NCI-H2227 treated with DMSO at 0.1 percent for 48 hours (cell line): ENCODE measurements around the gene RBP5.
A peak's percentile ranks its signal among the peaks of the same experiment; 100 is the strongest.

Experiments
- DNase-seq: peaks from one replicate; lab custom pipeline; 2025; lab: John Stamatoyannopoulos, UW

The RBP5 gene

DNA sequence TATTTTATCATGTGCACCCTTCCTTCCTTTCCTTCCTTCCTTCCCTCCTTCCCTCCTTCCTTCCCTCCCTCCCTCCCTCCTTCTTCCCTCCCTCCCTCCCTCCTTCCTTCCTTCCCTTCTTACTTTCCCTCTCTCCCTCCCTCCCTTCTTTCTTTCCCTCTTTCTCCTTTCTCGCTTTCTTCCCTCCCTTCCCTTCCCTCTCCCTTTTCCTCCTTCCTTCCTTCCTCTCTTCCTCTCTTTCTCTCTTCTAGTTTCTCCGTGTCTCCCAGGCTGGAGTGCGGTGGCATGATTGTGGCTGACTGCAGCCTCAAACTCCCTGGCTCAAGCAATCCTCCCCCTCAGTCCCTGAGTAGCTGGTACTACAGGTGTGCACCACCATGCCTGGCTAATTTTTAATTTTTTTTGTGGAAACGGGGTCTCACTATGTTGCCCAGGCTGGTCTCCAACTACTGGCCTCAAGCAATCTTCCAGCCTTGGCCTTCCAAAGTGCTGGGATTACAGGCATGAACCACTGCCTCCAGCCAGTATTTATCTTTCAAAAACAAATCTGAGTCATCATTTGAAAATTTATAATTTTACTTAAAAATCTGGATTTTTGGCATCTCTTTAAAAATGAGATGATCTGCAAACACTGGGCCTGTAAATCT, 27.5 kb downstream of the RBP5 start:
- no peak for DNase-seq

DNA sequence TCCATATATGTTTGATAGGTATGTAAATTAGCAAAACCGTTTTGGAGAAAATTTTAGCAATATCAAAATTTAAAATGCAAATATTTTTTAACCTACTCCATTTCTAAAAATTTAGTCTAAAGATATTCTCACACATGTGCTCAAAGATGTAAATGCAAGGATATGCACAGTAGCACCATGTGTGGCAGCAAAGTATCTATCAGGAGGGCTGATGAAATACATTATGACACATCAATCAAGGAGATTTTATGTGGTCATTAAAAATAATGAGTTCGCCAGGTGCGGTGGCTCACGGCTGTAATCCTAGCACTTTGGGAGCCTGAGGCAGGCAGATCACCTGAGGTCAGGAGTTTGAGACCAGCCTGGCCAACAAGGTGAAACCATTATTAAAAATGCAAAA, 28.4 kb downstream of the RBP5 start:
- no peak for DNase-seq

DNA sequence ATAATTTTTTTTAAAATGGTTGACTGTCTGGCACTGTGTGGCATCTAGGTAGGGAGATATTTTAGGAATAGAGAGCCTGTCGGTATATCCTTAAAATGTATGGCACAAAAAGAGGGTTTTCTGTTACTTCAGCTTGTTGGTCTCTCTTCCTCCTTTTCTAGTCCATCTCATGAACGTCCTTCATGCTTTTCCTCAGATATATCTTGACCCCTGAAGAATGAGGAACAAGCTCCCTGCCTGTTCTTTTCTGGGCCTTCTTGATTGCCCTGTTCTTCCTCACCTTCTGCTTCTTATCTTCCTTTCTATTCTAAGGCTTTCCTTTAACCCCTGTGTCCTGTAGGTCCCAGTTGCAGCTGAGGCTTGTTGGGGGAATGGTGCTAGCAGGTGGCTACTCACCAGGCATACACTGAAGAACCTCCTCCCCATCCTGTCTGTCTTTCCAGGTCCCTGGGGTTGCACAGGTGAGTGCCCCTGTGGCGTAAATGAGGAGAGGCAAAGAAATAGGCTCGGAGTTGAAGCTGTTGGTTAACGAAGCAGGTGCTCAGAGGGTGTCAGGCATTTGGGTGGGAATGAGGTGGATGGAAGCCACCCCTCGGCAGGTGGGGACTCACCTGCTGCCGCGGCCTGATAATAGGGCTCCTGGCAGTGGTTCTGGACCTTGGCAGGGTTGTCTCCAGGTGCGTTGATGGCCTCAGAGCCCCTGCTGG, 29.2 kb downstream of the RBP5 start:
- DNase-seq = no peak

- no peak for DNase-seq
Measured at GRCh38 chr12:7096979-7097378, 31.7 kb downstream of the RBP5 start.

GRCh38 chr12:7096006-7096932, 32.4 kb downstream of the RBP5 start:
- DNase-seq = no peak

GRCh38 chr12:7093892-7094291, 34.8 kb downstream of the RBP5 start:
- DNase-seq = no peak

GRCh38 chr12:7093486-7093885, 35.2 kb downstream of the RBP5 start:
- no peak for DNase-seq

DNA sequence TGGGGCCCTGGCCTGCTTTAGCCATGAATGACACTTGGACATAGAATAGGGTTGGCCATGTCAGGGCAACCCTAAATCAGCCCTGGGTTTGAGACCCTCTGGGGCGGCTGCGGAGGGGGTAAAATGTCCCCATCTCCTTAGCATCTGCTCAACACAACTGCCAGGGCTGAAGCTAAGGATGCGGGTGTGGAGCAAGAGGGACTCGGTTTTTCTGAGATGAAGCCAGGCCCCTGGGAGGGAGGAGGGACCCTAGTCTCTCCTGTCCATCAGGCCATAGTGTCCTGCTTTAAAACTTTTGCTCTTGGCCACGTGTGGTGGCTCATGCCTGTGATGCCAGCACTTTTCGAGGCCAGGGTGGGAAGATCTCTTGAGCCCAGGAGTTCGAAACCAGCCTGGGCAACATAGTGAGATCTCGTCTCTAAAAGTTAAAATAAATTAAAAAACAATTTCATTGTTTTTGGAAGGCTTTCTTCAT, 35.7 kb downstream of the RBP5 start:
- DNase-seq = no peak

- DNase-seq = peak; percentile 12
Measured at GRCh38 chr12:7092229-7092985, 36.3 kb downstream of the RBP5 start, which contains the start of gene C1R. Gene C1R, minus strand, starts transcription at chr12:7092445. Its CDS starts 57 bp downstream, at chr12:7092388.

GRCh38 chr12:7091660-7092228, 36.9 kb downstream of the RBP5 start:
- DNase-seq = no peak

- DNase-seq = no peak
Measured at GRCh38 chr12:7091171-7091570, 37.5 kb downstream of the RBP5 start.

GRCh38 chr12:7090222-7090998, 38.3 kb downstream of the RBP5 start:
- DNase-seq = no peak

DNA sequence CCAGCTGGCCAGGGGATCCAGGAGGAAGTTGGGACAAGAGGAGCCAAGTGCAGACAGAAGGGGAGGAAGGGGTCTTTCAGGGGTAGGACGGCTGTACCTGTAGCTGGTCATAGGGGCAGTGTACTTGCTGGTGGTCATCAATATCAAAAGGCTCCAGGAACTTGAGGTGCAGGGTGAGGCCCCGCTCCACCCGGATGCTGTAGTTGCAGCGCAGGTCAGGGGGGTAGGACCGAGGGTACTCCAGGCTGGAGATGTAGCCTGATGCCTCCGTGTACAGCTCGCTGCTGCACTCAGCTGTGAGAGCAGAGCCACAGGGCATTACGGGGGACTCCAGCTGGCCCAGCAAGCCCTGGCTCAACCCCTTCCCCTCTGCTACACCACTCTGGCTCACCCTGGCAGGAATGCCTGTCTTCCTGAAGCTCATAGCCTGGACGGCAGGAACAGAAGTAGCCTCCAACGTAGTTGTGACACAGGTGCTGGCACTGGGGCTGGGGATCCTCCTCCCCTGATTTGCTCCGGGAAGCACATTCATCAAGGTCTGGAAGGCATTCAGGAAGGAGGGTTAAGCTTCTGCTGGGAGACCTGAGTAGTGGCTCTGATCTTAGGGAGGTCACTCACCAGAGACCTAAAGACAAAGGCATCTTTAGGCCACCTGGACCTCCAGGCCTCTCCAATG, 39.4 kb downstream of the RBP5 start:
- no peak for DNase-seq

DNA sequence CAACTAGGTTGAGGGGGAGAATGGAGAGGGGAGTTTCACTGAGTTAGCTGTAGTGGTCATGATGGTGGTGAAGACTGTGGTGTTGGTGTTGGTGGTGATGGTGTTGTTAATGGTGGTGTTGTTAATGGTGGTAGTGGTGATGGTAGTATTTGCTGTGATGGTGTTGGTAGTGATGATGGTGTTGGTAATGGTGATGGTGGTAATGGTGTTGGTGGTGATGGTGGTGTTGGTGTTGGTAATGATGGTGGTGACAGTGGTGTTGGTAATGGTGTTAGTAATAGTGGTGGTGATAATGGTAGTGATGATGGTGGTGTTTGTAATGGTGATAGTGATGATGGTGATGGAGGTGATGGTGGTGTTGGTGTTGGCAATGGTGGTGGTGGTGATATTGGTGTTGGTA, 45.6 kb downstream of the RBP5 start:
- DNase-seq = no peak

- no peak for DNase-seq
Measured at GRCh38 chr12:7081037-7081436, 47.7 kb downstream of the RBP5 start.

DNA sequence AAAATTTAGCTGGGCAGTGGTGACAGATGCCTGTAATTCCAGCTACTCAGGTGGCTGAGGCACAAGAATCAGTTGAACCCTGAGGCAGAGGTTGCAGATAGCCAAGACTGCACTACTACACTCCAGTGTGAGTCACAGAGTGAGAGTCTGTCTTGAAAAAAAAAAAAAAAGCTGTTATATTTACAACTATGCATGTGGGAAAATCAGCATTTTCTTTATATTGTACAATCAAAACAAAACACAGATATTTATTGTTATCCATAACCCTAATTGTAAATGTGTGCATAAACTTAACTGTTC, 48.9 kb downstream of the RBP5 start:
- no peak for DNase-seq

DNA sequence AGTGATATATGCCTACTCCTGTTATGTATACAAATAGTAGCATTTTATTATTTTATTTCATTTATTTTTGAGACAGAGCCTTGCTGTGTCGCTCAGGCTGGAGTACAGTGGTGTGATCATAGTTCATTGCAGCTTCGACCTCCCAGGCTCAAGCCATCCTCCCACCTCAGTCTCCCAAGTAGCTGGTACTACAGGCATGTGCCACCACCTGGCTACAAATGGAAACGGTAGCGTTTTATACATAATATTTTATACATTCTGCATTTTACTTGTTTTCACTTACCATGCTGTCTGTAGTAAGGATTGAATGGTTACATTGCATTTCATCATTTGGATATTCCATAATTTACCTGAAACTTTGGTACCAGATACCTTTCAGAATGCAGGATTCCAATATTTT, 50.5 kb downstream of the RBP5 start:
- DNase-seq = no peak

DNA sequence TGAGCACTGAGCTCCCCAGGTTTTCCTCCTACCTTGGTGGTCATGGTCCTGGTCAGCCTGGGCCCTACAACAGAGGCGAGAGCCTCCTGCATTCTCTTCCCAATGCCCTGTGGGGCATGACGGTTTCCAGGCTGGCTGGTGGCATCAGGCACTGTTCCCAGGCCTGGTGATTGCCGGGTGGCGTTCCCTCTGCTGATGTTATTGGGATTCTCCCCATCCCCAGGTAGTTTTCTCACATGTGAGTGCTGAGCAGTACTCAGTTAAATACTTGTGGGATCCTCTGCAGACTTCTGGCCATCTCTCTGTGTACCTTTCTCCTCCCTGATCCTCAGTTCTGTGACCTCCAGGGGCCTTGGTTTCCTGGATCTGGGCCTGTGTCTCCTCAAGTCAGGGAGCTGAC, 52.2 kb downstream of the RBP5 start:
- DNase-seq = no peak

- DNase-seq = no peak
Measured at GRCh38 chr12:7075939-7076338, 52.8 kb downstream of the RBP5 start.

DNA sequence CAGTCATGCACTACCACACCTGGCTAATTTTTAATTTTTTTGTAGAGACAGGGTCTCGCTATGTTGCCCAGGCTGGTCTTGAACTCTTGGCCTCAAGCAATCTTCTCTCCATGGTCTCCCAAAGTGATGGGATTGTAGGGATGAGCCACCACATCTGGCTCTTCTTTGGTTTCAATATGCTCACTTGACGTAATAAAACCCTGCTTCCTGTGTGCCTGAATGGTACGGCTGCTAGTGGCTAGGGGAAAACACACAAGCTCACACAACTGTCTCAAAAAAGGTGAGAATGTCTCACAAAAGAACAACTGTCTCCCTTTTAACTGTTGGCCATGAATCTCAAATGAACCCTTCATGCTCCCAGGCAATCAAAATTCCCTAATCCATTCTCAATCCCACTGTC, 53.2 kb downstream of the RBP5 start:
- no peak for DNase-seq
